ENCODE results near the gene RCSD1.
"Not testable (repeated sequence)": the region's sequence is repeated elsewhere in the genome, so short reads cannot be mapped to it uniquely, and the experiment has no call there.

The RCSD1 gene

DNA sequence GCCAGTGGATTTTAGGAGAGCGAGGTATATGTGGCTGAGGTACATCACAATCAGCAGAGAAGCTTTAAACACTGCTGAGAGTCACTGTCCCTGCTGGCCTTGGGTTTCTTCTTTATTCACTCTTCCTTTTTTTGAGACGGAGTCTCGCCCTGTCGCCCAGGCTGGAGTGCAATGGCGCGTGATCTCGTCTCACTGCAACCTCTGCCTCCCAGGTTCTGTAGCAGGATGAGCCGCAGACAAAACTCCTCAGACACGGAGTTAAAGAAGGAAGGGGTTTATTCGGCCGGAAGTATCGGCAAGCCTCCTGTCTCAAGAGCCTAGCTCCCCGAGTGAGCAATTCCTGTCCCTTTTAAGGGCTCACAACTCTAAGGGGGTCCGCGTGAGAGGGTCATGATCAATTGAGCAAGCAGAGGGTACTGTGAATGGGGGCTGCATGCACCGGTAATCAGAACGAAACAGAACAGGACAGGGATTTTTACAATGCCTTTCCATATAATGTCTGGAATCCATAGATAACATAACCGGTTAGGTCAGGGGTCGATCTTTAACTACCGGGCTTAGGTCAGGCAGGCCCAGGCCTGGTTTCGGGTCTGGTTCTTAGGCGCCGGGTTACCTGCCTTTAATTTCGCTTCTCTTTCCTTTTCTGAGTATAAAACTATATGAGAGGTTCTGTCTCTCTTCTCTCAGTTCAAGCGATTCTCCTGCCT lies 89.8 kb downstream of the RCSD1 start:
- DNase-seq, result not testable (repeated sequence)

DNA sequence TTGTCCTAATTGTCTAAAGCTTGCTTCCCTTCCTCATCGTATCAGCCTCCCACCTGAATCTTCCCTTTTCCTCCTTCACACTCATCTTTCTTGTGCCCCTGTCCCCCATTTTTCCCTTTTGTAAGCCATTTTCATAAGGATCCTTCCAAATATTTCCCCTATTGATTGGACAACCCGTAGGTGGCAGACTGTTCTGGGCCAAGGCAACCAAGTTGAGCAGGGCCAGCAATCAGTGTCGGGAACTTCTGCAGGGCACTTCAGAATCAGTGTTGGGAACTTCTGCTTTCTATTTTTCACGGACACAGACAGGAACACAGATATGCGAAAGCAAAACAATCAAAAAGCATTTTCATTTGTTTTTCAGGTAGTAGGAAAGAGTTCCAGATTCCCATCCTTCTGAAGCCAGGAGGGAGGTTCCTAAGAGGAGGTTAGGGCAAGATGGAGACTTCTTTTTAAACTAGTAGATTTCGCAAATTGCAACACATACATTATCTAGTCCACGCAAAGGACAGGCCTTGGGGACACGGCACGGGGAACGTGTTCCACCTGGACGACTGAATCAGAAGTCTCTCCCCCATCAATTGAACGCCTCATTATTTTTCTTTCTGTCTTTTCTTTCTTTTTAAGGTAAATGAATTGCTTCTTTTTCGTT lies 91.1 kb downstream of the RCSD1 start:
- peak; percentile 40 for DNase-seq

- DNase-seq, result peak; percentile 76
Observed at GRCh38 chr1:167721617-167722151, 91.7 kb downstream of the RCSD1 start, which contains the start of gene MPZL1. Gene MPZL1, plus strand, starts transcription at chr1:167721982. Its CDS starts 170 bp downstream, at chr1:167722152.

- DNase-seq, result peak; percentile 66
Observed at GRCh38 chr1:167722152-167722869, 92.3 kb downstream of the RCSD1 start.

DNA sequence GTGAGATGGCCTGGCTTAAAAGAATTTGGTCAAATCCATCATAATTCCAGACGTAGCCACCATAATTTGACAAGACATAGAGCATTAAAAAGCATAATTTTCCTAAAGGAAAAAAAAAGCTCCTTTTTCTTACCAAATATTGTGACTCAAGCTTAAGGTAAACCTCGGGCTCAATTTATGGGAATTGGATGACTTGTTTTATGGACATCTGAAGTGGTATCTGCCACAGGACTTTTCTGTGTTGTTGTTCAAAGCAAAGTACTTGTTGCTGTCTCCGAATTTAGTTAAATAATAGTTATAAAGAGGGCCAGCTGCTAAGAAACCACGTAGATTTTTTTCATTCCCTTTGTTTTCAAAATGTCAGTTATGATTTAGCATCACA lies 92.8 kb downstream of the RCSD1 start:
- DNase-seq, result no peak

- DNase-seq, result no peak
Observed at GRCh38 chr1:167723707-167724323, 93.8 kb downstream of the RCSD1 start.

- no peak for DNase-seq
Observed at GRCh38 chr1:167726008-167726407, 96.0 kb downstream of the RCSD1 start.

DNA sequence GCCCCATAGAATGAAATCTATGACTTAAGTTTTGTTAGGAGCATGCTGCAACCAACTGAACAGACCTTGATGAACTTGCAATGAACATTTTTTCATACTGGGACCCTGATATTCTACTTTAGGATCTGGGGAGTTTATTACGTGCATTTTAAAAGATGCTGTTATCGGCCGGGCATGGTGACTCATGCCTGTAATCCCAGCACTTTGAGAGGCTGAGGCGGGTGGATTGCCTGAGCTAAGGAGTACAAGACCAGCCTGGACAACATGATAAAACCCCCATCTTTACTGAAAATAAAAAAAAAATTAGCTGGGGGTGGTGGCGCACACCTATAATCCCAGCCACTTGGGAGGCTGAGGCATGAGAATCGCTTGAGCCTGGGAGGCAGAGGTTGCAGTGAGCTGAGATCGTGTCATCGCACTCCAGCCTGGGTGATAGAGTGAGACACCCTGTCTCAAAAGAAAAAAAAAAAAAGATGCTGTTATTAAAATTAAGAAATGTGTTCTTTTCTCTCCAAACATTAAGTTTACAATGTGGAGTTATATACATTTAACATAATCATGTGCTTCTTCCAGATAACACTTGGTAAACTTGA lies 98.9 kb downstream of the RCSD1 start:
- no peak for DNase-seq

DNA sequence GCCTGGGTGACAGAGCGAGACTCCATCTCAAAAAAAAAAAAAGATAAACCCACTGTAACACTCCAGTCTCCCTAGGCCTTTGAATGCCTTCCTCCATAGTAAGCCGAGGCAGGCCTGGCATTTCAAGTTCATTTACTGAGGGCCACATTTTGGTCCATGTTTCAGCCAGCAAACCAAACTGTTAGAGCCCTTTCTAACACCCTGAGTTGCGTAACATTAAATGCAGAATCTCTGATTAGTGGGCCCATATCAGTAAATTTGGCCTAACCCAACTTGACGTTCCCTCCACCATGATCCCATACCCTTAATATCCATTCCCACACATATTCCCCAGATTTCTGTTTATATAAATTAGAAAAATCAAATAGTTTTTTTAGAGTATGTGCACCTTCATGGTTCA lies 104.2 kb downstream of the RCSD1 start:
- DNase-seq, result no peak

DNA sequence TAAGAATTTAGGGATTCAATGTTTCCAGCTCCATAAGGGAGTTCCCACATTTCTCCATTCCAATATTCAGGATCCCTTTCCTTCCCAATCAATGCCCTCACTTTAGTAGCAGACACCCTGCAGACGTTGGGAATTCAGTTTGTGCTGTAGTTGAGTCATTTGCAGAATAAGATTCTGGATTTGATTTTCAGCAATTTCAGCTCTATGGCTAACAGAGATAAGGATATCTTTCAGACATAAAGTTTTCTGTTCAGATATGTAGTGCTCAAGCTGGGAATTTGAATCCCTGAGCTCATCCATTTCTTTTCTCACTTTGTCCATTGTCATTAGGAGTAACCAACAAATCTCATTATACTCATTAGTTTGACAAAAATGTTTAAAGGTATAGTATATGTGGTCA lies 104.8 kb downstream of the RCSD1 start:
- DNase-seq, result no peak

DNA sequence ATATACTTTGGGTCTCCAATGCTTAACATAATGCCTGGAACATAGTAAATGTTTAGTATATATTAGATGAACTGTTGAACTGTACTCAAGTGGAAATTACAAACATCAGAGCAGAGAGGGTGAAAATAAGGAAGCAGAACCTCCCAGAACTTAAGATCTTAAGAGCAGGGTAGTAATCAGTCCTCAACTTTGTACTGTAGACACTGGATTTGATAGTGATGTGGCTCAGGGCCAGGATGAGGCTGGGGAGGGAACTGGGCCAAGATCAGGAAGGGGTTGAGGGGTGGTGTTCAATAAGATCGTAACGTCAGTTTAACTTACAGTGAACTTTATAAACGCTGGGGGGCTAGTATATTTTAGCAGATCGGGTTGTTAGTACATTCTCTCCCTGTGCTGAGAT lies 107.1 kb downstream of the RCSD1 start:
- no peak for DNase-seq

GRCh38 chr1:167738158-167738557 lies 108.1 kb downstream of the RCSD1 start:
- DNase-seq, result no peak

- no peak for DNase-seq
Observed at GRCh38 chr1:167739752-167740151, 109.7 kb downstream of the RCSD1 start.

GRCh38 chr1:167741103-167741502 lies 111.1 kb downstream of the RCSD1 start:
- DNase-seq, result not testable (repeated sequence)

DNA sequence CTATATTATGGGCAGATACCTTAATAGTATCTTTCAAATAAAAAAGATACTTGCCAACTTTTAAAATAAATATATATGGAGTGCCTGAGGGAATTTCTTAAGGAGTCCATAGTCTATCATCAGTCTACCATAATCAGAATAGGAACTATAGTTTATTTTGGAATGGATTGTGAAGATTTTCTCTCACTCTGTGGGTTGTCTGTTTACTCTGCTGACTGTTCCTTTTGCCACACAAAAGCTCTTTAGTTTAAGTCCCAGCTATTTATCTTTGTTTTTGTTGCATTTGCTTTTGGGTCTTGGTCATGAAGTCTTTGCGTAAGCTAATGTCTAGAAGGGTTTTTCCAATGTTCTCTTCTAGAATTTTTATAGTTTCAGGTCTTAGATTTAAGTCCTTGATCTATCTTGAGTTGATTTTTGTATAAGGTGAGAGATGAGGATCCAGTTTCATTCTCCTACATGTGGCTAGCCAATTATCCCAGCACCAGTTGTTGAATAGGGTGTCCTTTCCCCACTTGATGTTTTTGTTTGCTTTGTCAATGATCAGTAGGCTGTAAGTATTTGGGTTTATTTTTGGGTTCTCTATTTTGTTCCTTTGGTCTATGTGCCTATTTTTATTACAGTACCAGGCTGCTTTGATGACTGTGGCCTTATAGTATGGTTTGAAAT lies 112.5 kb downstream of the RCSD1 start:
- not testable (repeated sequence) for DNase-seq

DNA sequence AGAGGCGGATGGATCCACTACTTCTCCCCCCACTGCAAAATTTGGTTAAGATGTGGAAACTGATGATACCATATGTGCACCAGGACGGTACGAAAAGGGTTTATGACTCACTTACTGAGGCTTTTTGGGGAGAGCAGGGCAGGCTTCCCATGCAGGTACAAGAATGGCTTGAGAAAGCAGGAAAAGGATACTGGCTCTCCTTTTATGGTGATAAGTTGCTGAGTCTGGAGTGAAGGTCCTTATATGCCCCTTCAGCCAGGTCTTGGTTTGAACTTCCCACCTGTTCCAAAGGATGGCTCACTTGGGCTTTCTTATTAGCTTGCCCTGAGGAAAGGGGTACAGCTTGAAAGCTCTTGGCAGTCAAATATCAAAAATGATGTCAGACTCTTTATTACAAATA lies 114.9 kb downstream of the RCSD1 start:
- no peak for DNase-seq

DNA sequence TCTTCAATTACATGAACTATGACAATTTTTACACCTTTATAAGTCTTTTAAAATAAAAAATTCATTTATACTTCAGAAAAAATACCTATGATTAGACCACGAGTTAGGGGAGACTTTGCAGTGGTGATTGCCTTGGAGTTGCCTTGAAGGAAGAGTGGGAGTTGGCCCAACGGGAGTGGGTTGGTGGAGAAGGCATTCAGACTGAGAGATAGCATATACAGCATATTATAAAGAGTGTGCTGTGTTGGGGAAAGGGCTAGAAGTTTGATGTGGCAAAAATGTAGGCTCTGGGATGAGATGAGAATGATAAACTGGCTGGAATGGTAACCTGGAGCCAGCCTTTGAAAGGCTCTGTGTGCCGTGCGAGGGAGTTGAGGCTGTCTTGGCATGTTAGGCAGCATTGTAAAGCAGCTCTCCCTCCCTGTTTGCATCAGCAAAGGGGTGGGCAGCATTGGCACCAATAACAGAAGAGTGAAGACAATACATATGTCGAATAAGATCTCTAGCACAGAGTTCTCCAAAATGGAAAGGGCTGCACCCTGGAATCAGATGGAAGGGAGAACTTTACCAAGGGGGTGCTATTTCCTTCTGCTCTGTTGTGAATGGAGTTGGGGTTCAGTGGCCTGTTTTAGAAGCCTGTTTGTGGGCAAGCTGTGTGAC lies 116.1 kb downstream of the RCSD1 start:
- no peak for DNase-seq

DNA sequence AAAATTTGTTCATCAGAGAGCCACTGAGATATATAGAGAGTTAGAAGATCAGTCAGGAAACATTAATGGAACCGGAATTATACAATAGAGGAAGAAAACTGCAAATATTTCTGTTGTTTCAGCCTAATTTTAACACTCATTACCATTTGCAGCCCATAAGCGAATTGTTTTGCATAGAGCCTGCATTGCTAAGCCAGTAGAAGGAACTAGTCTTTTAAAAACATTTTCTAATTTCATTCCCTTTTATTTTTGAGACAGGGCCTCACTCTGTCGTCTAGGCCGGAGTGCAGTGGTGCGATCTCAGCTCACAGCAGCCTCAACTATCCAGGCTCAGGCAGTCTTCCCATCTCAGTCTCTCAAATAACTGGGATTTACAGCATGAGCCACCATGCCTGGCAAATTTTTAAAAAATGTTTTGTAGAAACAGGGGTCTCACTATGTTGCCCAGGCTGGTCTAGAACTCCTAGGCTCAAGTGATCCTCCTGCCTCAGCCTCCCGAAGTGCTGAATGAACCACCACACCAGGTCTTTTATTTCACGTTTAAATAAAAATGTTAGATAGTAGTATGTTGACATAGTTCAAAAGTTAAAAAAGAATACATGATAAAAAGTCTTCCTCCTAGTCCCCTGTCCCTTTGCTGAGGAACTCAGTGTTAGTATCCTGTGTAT lies 117.1 kb downstream of the RCSD1 start:
- no peak for DNase-seq

DNA sequence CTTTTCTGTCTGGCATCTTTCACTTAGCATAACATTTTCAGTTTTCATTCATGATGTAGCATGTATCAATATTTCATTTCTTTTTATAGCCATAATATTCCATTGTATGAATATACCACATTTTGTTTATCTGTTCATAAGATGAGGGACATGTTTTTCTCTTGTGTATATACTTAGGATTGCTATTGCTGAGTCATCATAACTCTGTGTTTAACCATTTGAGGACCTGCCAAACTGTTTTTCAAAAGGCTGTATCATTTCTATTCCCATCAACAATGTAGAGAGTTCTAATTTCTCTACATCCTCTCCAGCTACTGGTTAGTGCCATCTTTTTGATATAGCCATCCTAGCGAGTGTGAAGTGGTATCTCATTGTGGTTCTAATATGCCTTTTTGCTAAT lies 118.0 kb downstream of the RCSD1 start:
- DNase-seq, result no peak

DNA sequence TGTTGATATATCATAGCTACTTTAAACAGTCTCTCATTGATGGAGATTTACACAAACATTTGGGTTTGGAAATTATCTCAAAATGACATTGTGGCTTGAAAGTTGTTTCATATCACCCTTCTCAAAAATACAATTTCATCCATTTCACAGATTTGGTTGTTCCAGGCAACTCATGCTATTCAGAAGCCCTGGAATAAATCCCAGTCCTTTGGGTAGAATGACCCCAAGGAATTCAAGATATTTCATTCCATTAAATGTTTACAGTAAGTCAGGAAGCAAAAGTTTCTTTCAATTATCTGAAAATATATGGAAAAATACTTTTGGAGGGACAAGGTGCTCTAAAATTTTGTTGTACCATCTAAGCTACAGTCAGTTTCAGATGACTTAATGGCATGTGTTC lies 118.9 kb downstream of the RCSD1 start:
- DNase-seq, result no peak

- DNase-seq, result no peak
Observed at GRCh38 chr1:167749741-167750140, 119.7 kb downstream of the RCSD1 start.
